SIG-M5 treated with dmso at 0.1 percent for 504 hours (cell line): ENCODE results near the gene ARG2.

Experiments used
- DNase-seq: peaks from one replicate; lab custom pipeline; 2025; ENCODE audit not compliant: unreplicated experiment; lab: John Stamatoyannopoulos, UW

ARG2 gene

DNA sequence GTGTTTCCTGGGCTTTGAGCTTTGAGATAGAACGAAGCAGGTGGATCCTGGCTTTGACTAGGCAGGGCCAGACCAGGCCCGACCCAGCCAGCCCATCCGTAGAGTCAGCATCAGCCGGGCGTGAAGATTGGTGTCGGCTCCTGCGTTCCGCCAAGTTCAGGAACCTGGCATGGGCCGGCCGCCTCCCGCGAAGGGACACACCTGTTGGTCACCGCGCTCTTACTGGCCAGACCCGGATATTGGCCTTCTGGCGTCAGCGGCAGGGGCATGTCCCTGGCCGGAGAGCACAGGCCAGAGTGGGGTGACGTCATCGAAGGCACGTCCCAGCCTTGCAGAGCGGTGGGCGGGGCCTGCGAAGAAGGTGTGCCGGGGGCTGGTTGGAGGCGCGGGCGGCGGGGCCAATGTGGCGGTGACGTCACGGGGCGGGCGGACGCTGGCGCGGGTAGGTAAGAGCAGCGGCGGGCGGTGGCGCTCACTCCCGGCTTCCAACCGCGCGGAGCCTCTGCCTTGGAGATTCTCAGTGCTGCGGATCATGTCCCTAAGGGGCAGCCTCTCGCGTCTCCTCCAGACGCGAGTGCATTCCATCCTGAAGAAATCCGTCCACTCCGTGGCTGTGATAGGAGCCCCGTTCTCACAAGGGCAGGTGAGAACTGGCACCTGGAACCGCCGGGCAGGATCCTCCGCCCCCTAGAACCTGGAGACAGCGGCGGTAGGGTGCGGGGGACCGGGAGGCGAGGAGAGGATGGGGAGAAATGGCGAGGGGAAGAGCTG, at the start of gene ARG2:
ARG2 (plus strand) TSS at position 475 of the 771 bp plus-strand sequence; CDS start at position 533, 58 bp downstream.
- peak; percentile 87 for DNase-seq

DNA sequence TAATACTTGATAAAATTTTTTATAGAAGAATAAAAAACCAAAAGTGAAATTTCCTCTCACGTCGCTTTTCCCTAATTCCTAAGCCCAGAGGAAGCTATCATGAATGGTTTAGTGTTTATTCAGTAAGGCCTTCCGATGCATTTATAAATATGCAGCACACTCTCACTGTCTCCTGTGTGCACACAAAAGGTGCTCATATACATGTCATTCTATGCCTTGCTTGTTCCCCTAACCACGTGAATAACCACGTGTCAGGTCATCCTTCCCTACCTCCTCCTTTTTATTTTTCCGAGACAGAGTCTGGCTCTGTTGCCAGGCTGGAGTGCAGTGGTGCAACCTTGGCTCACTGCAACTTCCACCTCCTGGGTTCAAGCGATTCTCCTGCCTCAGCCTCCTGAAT, 49.3 kb upstream of the ARG2 start:
- DNase-seq = no peak

DNA sequence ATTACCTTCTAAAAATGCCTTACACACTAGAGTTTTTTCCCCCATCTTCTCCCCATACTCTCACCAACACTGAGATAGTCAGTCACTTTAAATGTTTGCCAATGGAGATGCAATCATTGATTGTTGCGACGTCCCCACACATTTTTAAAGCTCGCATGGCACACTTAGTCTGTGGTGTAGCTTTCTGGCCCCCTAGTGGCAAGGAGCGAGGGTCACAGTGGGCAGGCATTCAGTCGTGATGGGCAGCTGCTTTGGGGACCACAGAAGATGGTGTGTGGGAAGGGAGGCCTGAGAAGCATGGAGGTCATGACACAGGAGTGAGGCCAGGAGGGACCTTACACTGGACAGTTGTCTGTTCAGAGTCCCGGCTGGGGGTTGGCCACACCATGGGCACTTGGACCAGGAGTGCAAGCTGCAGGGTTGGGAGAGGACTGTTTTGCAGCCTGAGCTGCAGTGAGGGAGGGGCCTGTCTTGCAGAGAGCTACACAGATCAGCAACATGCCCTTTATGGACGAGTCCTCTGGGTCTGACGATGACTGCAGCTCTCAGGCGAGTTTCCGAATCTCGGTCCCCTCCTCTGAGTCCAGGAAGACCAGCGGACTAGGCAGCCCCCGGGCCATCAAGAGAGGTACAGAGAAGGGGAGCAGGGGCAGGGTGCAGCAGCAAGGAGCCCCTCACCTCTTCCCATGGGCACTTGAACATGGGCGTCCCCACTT, 48.3 kb upstream of the ARG2 start:
- peak; percentile 57 for DNase-seq

DNA sequence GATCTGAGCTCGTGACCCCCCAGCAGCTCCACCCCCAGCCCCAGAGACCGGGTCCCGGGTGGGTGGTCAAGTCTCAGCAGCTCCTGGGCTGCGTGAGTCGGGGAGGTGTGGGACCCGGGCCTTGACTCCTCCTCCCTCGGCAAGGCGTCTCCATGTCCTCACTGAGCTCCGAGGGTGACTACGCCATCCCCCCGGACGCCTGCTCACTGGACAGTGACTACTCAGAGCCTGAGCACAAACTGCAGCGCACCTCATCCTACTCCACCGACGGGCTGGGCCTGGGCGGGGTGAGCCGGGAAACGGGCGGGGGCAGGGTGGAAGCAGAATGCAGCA, 47.8 kb upstream of the ARG2 start:
- no peak for DNase-seq

GRCh38 chr14:67572608-67573007, 47.1 kb upstream of the ARG2 start:
- DNase-seq = no peak

GRCh38 chr14:67573228-67574010, 46.3 kb upstream of the ARG2 start:
- no peak for DNase-seq

- DNase-seq = no peak
Measured at GRCh38 chr14:67574156-67574555, 45.6 kb upstream of the ARG2 start.

GRCh38 chr14:67574806-67575205, 44.9 kb upstream of the ARG2 start:
- no peak for DNase-seq

- DNase-seq = peak; percentile 59
Measured at GRCh38 chr14:67575684-67576083, 44.0 kb upstream of the ARG2 start.

DNA sequence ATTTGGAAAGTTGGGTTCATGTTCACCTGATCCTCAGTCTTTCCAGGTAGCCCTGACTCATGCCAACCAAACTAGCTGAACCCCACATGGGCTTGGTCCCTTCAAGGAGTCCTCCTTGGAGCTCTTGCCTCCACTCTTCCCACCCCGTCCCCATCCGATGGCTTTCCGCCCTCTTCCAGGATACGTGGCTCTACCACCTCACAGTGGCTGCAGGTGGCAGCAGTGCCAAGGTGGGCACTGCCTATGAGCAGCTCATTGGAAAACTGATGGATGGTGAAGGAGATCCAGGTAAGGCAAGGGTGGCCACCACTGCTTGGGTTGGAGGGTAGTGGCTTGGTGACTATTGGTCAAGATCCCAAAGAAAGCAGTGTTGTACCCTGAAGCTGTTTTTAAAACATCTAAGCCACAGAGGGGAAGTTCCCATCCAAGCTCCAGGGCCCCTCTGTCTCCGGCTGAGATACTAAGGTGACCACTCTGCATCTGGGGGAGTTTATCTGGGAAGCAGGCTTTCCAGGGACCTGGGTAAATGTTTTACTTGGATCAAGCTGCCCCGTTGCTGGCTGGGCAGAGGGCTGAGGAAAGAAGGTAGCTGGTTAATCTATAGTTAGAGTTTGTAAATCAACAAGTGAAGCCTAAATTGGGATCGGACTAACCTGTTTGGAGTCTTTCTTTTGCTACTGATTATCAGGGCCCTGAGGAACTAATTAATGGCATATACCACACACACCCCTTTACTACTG, 43.3 kb upstream of the ARG2 start:
- DNase-seq = no peak

DNA sequence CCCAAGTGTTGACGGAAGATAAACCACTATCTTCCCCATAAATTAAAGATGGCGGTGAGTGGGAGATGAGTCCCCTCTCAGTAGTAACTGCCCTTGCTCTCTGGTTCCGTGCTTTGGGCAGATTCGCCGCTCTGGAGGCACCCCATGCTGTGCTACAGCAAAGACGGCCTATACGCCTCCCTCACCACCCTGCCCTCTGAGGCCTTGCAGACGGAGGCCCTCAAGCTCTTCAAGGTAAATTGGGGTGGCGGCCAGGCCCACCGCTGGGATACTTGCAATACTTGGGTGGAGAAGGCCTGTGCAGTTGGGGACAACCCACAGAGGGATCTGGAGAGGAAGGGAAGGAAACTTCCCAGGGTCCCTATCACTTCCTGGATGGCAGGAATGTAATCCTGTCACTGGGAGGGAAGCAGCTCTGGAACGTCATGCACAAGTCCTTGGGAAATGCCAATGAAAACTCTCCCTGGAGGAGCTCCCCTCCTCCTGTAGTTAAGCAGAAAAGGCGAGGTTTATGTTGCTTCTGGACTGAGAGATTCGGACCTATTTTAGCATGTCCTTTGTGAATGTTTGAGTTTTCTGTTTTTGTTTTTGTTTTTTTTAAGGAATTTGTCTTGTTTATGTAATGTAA, 42.4 kb upstream of the ARG2 start:
- no peak for DNase-seq

- no peak for DNase-seq
Measured at GRCh38 chr14:67577909-67578749, 41.6 kb upstream of the ARG2 start.

- no peak for DNase-seq
Measured at GRCh38 chr14:67579040-67579439, 40.7 kb upstream of the ARG2 start.

GRCh38 chr14:67579636-67580035, 40.1 kb upstream of the ARG2 start:
- DNase-seq = no peak

DNA sequence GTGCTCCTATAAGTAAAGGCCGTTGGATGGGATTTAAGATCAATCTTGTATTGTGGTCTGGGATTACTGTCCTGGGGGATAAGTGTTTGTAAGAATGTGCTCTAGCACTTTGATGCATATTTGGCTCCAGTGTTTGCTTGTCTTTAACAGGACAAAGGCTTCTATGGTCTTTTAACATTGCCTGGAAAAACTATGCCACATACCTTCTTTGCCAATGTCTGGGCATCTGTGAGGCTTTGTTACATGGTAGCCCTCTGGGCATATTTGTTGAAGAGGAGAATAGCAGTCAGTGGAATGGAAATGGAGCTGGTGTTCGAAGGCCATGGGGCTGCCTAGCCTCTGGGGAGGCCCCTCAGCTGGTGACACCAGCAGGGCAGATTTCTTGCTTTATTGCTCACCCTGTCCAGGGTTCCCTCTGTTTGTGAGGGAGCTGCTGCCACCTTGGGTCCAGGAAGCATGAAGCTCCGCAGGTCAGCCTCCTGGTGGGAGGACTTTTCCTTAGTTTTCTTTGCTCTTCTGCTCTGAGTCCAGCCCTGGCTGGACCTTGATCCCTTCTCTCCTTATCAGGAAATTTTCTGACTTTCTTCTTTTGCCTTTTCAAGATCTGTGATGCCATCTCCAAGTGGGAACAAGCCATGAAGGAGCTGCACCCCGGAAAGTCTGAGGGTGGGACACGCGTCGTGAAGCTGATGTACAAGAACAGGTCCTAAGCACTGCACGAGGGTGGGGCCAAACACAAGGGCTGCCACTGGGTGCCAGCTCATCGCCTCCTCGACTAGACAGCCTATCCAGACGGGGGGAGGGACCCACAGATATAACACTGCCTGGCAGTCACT, 39.2 kb upstream of the ARG2 start:
- DNase-seq = no peak

- DNase-seq = no peak
Measured at GRCh38 chr14:67581643-67582042, 38.1 kb upstream of the ARG2 start.

GRCh38 chr14:67582061-67582460, 37.7 kb upstream of the ARG2 start:
- no peak for DNase-seq

DNA sequence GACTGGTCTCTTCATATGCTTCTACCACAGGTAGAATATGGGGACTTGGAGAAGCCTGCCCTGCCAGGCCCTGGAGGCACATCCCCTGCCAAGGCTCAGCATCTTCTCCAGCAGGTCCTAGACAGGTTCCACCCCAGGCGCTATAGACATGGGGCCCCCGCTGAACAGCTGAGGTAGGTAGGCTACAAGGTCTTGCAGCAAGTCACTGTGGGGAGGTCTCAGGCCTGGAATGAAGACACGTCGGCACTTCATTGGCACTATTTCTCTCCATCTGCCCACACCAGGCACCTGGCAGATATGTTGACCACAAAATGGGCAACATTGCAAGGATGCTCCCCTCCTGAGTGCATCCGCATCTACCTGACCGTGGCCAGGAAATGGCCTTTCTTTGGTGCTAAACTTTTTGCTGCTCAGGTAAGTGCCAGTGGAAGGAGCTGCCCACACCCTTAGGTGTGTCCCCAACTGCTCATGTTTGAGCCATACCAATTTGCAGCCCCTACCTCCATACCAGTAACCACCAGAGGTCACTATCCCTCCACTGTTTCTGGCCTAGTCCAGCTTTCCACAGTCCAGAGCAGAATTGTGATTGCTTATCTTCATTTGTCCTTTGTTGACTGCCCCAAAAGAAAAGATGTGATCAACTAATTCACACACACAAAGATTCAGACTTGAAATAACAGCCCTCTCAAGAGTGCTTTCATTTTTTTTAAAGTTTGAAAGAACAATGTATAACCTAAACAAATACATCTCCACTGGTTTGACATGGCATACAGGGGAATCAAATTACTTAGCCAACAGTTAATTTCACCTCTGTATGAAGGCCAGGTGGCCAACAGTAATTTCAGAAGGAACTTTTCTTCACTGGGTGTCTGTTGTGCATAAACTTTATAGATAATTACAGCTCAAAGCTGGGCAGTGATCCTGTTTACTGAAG, 35.7 kb upstream of the ARG2 start:
- DNase-seq = peak; percentile 41
